ENCODE measurements around the gene KCNN1. TPM values are rescaled to one million over a fixed set of nuclear protein-coding genes. Genes with fewer than 3 reads are reported as not detected.

KCNN1 gene
- total and polyA plus RNA-seq, 2 experiments from 2014 or later, result 2.2 to 29.8 TPM

Small RNA genes lying within 50 kb of the gene (small RNA-seq; reads per million reads assigned to genes)
- gene RNA5SP468 (ENCODE audit: low replicate concordance), result not detected

Other genes starting within 250 kb of the KCNN1 start
- gene MAP1S, start 247.6 kb upstream of the KCNN1 start, total RNA-seq (2014; rRNA removed; shearing (Covaris generic)), result 67.6 and 102 TPM in 2 replicates
- 104 and 118 TPM in 2 replicates for gene MAP1S, start 247.6 kb upstream of the KCNN1 start, polyA plus RNA-seq (2016; fragmentation: Nextera tagmentation; extraction: Ambion mirVana)
- gene FCHO1, start 215.6 kb upstream of the KCNN1 start, total RNA-seq (2014; rRNA removed; shearing (Covaris generic)), result 22.4 and 42.3 TPM in 2 replicates
- gene FCHO1, start 215.6 kb upstream of the KCNN1 start, polyA plus RNA-seq (2016; fragmentation: Nextera tagmentation; extraction: Ambion mirVana), result 14.9 and 18.5 TPM in 2 replicates
- 1.0 and 1.9 TPM in 2 replicates for gene B3GNT3, start 172.0 kb upstream of the KCNN1 start, total RNA-seq (2014; rRNA removed; shearing (Covaris generic))
- 0.90 and 0.99 TPM in 2 replicates for gene B3GNT3, start 172.0 kb upstream of the KCNN1 start, polyA plus RNA-seq (2016; fragmentation: Nextera tagmentation; extraction: Ambion mirVana)
- gene INSL3, start 145.6 kb upstream of the KCNN1 start, total RNA-seq (2014; rRNA removed; shearing (Covaris generic)), result not detected in 2 replicates
- gene INSL3, start 145.6 kb upstream of the KCNN1 start, polyA plus RNA-seq (2016; fragmentation: Nextera tagmentation; extraction: Ambion mirVana), result 0.76 and 1.5 TPM in 2 replicates
- gene JAK3, start 119.1 kb upstream of the KCNN1 start, total RNA-seq (2014; rRNA removed; shearing (Covaris generic)), result 4.2 and 5.4 TPM in 2 replicates
- 2.8 and 2.9 TPM in 2 replicates for gene JAK3, start 119.1 kb upstream of the KCNN1 start, polyA plus RNA-seq (2016; fragmentation: Nextera tagmentation; extraction: Ambion mirVana)
- 1,233 and 1,314 TPM in 2 replicates for gene RPL18A, start 107.2 kb upstream of the KCNN1 start, total RNA-seq (2014; rRNA removed; shearing (Covaris generic))
- 2,829 and 2,918 TPM in 2 replicates for gene RPL18A, start 107.2 kb upstream of the KCNN1 start, polyA plus RNA-seq (2016; fragmentation: Nextera tagmentation; extraction: Ambion mirVana)
- 2.1 and 2.6 TPM in 2 replicates for gene SLC5A5, start 95.2 kb upstream of the KCNN1 start, total RNA-seq (2014; rRNA removed; shearing (Covaris generic))
- gene SLC5A5, start 95.2 kb upstream of the KCNN1 start, polyA plus RNA-seq (2016; fragmentation: Nextera tagmentation; extraction: Ambion mirVana), result 1.0 and 1.7 TPM in 2 replicates
- 55.0 and 56.0 TPM in 2 replicates for gene CCDC124, start 34.1 kb upstream of the KCNN1 start, total RNA-seq (2014; rRNA removed; shearing (Covaris generic))
- 182 and 194 TPM in 2 replicates for gene CCDC124, start 34.1 kb upstream of the KCNN1 start, polyA plus RNA-seq (2016; fragmentation: Nextera tagmentation; extraction: Ambion mirVana)
- 7.1 and 18.7 TPM in 2 replicates for gene ARRDC2, start 41.1 kb downstream of the KCNN1 start, total RNA-seq (2014; rRNA removed; shearing (Covaris generic))
- gene ARRDC2, start 41.1 kb downstream of the KCNN1 start, polyA plus RNA-seq (2016; fragmentation: Nextera tagmentation; extraction: Ambion mirVana), result 2.4 and 3.2 TPM in 2 replicates
- not detected in 2 replicates for gene IL12RB1, start 119.8 kb downstream of the KCNN1 start, total RNA-seq (2014; rRNA removed; shearing (Covaris generic))
- not detected in 2 replicates for gene IL12RB1, start 119.8 kb downstream of the KCNN1 start, polyA plus RNA-seq (2016; fragmentation: Nextera tagmentation; extraction: Ambion mirVana)
- gene MAST3, start 130.7 kb downstream of the KCNN1 start, total RNA-seq (2014; rRNA removed; shearing (Covaris generic)), result 8.8 and 9.9 TPM in 2 replicates
- 5.6 and 6.3 TPM in 2 replicates for gene MAST3, start 130.7 kb downstream of the KCNN1 start, polyA plus RNA-seq (2016; fragmentation: Nextera tagmentation; extraction: Ambion mirVana)
- gene PIK3R2, start 186.1 kb downstream of the KCNN1 start, total RNA-seq (2014; rRNA removed; shearing (Covaris generic)), result 37.1 and 66.6 TPM in 2 replicates
- gene PIK3R2, start 186.1 kb downstream of the KCNN1 start, polyA plus RNA-seq (2016; fragmentation: Nextera tagmentation; extraction: Ambion mirVana), result 8.5 and 9.8 TPM in 2 replicates
- 17.1 and 27.4 TPM in 2 replicates for gene IFI30, start 206.7 kb downstream of the KCNN1 start, total RNA-seq (2014; rRNA removed; shearing (Covaris generic))
- gene IFI30, start 206.7 kb downstream of the KCNN1 start, polyA plus RNA-seq (2016; fragmentation: Nextera tagmentation; extraction: Ambion mirVana), result 31.9 and 34.4 TPM in 2 replicates
- gene MPV17L2, start 226.1 kb downstream of the KCNN1 start, total RNA-seq (2014; rRNA removed; shearing (Covaris generic)), result 41.9 and 81.3 TPM in 2 replicates
- 38.7 and 40.2 TPM in 2 replicates for gene MPV17L2, start 226.1 kb downstream of the KCNN1 start, polyA plus RNA-seq (2016; fragmentation: Nextera tagmentation; extraction: Ambion mirVana)
- gene RAB3A, start 236.9 kb downstream of the KCNN1 start, total RNA-seq (2014; rRNA removed; shearing (Covaris generic)), result 9.7 and 11.6 TPM in 2 replicates
- 20.3 and 24.1 TPM in 2 replicates for gene RAB3A, start 236.9 kb downstream of the KCNN1 start, polyA plus RNA-seq (2016; fragmentation: Nextera tagmentation; extraction: Ambion mirVana)